Endothelial cell of umbilical vein (primary cell): Measurements from ENCODE around the gene BMPR2.
"Not testable (repeated sequence)": the region's sequence is repeated elsewhere in the genome, so short reads cannot be mapped to it uniquely, and the experiment has no call there.

Experiments used
- POLR2A ChIP-seq: IDR thresholded peaks from 2 replicates; pipeline ENCODE4 v1.6.1; 2012; ENCODE audit warnings: low read depth, mild to moderate bottlenecking, control low read depth, low read length
- TF ChIP-seq, protein P1 (sequence below), 2 donors: IDR thresholded peaks; 1 replicate in 1 of 2; 2 replicates in 1 of 2; pipeline ENCODE4 v1.5.1; 2011; ENCODE audit warnings: low read length in 2 of 2, mild to moderate bottlenecking in 2 of 2, moderate library complexity in 2 of 2, control low read depth in 1 of 2, inconsistent platforms in 1 of 2, low read depth in 1 of 2; ENCODE audit not compliant: insufficient read depth in 1 of 2; ENCODE audit errors: extremely low read depth in 1 of 2

DNA sequence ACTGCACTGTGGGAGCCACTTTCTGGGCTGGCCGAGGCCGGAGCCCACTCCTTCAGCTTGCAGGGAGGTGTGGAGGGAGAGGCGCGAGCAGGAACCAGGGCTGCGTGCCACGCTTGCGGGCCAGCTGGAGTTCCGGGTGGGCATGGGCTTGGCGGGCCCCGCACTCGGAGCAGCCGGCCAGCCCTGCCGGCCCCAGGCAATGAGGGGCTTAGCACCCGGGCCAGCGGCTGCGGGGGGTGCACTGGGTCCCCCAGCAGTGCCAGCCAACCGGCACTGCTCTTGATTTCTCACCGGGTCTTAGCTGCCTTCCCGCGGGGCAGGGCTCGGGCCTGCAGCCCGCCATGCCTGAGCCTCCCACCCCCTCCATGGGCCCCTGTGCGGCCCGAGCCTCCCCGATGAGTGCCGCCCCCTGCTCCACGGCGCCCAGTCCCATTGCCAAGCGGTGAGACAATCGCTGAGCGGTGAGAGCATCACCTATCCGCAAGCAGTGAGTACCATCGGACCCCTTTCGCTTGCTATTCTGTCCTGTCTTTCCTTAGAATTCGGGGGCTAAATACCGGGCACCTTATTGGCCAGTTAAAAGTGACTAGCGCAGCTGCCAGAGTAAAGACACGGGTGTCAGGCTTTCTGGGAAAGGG is 120.8 kb downstream of the BMPR2 start:
- TF ChIP-seq, protein P1, sequence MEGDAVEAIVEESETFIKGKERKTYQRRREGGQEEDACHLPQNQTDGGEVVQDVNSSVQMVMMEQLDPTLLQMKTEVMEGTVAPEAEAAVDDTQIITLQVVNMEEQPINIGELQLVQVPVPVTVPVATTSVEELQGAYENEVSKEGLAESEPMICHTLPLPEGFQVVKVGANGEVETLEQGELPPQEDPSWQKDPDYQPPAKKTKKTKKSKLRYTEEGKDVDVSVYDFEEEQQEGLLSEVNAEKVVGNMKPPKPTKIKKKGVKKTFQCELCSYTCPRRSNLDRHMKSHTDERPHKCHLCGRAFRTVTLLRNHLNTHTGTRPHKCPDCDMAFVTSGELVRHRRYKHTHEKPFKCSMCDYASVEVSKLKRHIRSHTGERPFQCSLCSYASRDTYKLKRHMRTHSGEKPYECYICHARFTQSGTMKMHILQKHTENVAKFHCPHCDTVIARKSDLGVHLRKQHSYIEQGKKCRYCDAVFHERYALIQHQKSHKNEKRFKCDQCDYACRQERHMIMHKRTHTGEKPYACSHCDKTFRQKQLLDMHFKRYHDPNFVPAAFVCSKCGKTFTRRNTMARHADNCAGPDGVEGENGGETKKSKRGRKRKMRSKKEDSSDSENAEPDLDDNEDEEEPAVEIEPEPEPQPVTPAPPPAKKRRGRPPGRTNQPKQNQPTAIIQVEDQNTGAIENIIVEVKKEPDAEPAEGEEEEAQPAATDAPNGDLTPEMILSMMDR (IDR thresholded peaks at IDR 0.05; ENCODE audit: extremely low read depth in 1 of 2, insufficient read depth in 1 of 2, low read depth in 1 of 2, low read length in 2 of 2), result not testable (repeated sequence)
- not testable (repeated sequence) for TF ChIP-seq POLR2A
